C4-2B (cell line): Measurements from ENCODE around the gene GATA2.

Source experiments
- ZFX ChIP-seq: fragments of 450-650 bp; IDR thresholded peaks from 2 replicates; pipeline ENCODE4 v1.6.1; 2017
- TF ChIP-seq, protein P1 (sequence below): fragments of 450-650 bp; conservative IDR thresholded peaks from 2 replicates; pipeline ENCODE4 v1.5.1; 2017; ENCODE audit warnings: mild to moderate bottlenecking

DNA sequence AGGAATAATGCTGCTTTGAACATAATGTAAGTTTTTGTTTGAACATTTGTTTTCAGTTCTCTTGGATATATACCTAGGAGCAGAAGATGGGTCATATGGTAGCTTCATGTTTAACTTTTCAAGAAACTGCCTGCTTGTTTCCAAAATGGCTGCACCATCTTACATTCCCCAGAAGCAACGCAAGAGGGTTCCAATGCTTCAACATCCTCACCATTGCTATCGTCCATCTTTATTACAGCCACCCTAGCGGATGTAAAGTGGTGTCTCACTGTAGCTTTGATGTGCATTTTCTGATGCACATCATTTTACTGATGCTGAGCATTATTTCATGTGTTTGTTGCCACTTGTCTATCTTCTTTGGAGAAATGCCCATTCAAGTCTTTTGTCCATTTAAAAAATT, 46.4 kb upstream of the GATA2 start:
- TF ChIP-seq, protein P1, sequence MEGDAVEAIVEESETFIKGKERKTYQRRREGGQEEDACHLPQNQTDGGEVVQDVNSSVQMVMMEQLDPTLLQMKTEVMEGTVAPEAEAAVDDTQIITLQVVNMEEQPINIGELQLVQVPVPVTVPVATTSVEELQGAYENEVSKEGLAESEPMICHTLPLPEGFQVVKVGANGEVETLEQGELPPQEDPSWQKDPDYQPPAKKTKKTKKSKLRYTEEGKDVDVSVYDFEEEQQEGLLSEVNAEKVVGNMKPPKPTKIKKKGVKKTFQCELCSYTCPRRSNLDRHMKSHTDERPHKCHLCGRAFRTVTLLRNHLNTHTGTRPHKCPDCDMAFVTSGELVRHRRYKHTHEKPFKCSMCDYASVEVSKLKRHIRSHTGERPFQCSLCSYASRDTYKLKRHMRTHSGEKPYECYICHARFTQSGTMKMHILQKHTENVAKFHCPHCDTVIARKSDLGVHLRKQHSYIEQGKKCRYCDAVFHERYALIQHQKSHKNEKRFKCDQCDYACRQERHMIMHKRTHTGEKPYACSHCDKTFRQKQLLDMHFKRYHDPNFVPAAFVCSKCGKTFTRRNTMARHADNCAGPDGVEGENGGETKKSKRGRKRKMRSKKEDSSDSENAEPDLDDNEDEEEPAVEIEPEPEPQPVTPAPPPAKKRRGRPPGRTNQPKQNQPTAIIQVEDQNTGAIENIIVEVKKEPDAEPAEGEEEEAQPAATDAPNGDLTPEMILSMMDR: no peak
- TF ChIP-seq ZFX: no peak
